Activated T-cell treated with anti-CD3 and anti-CD28 coated beads for 48 hours (primary cell): ENCODE results near the gene NGFR.
"Not testable (repeated sequence)": the region's sequence is repeated elsewhere in the genome, so short reads cannot be mapped to it uniquely, and the experiment has no call there.

ENCODE experiments used
- DNase-seq: peaks from one replicate; pipeline ENCODE4 v3.0.0-alpha.2; 2020; ENCODE audit warnings: low read depth

Gene NGFR

DNA sequence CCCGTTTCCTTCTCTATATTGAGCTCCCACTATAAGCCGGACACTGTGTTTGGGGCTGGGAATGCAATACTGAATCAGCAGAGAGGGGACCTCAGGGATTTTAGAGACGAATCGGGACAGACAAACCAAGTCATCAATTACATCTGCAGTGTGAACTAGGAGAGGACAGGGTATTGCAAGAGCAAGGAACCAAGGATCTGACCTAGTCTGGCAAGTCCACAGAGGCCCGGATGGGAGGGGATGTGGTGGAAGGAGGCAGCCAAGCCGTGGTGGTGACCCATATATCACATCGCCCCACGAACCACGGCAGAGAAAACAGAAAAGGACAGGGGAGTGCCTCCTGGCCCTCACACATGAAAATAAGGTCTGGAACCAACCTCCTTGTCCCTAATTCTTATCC, 52.5 kb downstream of the NGFR start:
- no peak for DNase-seq

DNA sequence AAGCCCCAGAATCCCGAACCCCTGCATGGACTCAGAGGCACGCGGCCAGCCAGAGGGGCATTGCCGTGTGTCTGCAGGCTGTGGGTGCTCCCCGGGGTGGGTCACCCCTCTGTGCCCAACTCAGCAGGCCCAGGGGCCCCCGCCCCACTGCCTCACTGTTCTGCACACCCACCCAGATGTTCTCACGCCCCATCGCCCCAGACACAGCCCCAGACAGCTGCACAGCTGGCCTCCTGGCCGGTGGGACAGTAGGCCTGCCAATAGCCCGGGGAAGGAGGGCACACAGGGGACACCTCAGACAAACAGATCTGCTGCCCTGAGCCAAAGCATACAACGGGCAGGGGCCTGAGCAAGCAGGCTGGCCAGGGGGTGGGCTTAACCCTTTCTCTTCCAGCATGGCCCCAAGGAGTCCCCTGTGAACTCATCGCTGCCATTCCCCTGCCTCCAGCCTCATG, 53.0 kb downstream of the NGFR start:
- DNase-seq, result no peak

DNA sequence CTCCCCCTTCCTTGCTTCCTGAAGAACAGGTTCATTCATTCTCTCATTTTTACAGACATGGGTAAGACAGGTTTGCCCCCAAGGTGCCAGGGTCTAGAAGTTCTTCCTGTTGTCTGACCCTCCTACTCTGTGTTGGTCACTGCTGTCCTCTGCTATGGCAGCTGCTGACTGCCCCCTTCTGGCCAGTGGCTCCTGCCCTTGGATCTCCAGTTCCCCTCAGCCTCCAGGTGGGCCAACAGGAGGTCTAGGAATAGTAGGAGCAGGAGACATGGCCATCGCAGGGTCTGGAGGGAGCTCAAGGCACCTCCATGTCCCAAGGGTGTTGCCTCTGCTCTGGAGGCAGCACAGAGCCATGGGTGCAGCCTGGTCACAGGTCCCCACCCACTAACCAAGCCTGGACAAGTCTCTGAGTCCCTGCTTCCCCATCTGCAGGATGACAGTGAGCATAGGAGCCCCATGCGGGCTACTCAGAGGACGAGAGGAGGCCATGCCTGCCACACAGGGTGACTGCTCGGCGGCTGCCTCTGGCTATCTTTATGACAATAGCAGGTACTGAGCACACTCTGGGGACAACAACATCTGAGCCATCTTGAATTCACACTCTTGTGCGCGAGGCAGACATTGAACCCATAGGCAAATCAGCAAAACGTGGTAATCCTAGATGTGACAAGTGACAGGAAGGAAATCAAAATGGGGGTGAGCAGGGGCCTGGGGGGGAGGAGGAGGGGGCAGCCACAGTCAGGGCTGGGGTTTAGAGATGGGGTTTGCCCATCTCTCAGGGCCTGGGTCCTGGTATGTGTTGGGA, 53.6 kb downstream of the NGFR start:
- no peak for DNase-seq

DNA sequence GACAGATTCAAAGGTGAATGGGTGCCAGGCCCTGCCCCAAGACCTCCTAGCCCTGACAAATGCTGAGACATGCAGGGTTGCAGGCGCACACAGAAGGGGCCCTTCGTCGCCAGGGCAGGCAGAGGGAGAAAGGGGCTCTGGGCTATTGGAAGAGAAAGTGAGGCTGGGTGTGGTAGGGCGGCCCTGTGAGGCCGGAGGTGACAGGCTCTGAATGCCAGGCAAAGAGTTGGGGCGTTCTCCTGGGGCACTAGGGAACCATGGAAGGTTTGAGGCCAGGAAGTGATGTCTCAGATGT, 54.2 kb downstream of the NGFR start:
- no peak for DNase-seq

DNA sequence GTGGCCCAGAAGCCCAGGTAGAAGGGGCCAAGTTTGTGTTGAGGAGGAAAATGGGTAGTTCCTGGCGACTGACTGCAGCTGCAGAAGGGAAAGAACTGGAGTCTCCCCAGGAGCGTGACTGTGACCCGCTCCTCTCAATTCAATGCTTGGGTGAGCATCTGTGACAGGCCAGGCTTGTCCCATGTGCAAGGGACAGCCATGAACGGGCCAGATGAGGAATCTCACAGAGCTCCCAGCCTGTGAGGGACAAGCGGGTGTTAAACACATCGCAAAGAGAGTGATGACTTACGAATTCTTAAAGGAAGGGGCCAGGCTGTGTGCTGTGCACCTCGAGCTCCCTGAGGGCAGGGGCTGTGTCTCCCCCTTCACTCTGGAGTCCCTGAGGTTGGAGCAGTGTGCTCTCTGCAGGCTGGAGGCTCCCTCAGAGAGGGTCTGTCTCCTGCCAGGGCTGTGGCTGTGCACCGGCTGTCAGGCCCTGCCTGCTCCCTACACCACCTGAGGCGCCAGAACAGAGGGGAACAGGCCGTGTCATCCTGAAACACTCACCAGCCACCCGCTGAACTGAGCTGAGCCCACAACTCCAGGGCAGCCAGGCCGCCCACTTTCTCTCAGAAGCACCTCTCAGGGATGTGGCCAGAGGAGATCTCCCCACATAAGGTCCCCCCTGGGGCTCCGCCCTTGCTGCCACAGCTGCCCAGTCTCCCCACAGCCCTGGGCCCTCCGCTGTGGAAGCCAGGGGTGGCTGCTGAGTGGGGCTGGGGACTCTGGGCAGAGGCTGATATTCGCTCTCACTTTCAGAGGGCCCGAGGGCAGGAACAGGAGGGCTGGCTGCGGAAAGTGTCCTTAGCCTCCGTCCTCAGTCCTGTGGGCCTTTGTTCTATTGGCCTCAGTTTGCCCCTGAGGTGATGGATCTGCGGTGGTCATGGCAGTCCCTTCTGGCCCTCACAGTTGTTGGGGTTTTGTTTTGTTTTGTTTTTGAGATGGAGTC, 54.9 kb downstream of the NGFR start:
- DNase-seq, result no peak

DNA sequence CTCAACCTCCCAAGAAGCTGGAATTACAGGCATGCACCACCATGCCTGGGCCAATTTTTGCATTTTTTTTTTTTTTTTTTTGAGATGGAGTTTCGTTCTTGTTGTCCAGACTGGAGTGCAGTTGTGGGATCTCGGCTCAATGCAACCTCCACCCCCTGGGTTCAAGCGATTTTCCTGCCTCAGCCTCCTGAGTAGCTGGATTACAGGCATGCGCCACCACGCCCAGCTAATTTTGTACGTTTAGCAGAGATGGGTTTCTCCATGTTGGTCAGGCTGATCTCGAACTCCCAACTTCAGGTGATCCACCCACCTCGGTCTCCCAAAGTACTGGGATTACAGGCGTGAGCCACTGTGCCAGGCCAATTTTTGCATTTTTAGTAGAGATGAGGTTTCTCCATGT, 55.7 kb downstream of the NGFR start:
- not testable (repeated sequence) for DNase-seq

DNA sequence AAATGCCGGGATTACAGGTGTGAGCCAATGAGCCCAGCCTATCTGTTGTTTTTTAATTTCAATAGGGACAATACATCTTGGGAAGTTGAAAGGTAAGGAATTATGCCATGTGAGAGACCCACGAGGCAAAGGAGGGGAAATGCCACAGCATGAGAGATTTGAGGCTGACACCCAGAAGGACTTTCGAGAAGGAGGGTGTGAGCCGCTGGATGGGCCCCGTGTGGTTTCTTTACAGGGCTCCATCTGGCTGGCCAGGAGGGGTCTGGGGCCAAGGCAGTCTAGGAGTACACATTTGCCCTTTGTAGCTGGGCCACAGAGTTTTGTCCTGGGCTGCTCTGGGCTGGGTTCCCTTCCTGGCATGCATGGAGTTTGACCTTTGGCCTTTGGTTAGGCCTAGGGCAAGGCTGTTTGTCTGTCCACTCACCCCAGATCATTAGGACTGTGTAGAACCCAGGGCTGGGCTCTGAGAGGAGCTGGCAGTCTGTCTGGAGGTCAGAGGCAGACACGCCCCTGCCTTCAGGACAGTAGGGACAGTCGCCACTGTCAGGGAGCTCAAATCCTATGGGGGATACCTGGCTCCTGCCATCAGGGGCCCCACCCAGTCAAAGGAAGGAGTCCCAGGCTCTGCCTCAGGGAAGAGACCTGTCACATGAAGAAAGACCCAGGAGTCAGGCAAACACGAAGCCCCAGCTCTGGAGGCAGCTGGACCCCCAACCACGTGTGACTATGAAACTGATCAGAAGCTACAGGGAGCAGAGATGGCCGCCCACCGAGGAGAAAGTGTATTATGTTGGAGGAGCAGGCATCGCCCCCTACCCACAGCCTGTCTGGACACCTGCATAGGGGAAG, 56.4 kb downstream of the NGFR start:
- DNase-seq, result no peak

DNA sequence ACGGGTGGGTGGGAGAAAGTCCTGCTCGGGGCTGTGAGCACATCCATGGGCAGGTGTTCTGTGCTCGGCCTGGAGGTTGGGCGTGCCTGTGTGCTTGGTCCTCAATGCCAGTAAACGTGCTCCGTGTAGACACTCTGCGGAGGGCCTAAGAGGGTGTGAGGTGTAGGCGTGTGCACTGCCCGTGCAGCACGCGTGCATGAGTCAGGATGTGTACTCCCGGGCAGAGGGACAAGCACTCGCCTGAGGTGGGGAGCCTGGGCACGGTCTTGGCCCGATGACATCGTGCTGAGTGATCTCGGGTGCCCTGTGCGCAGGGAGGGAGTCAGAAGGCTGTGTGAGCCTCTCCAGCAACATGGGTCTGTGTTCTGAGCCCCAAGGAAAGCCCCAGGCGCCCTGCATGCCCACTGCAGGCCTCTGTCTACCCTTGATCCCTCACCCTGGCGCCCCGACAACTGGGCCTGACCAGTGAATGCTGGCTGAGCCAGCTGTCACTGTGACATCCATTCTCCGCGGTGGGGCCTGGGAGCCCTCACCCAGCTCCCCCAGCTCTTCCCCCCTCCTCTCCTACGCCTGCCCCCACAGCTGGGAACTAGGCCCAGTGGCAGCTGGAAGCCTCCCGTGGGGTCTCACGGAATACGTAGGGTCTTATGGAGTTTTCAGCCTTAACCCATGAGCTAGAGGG, 57.1 kb downstream of the NGFR start:
- no peak for DNase-seq

DNA sequence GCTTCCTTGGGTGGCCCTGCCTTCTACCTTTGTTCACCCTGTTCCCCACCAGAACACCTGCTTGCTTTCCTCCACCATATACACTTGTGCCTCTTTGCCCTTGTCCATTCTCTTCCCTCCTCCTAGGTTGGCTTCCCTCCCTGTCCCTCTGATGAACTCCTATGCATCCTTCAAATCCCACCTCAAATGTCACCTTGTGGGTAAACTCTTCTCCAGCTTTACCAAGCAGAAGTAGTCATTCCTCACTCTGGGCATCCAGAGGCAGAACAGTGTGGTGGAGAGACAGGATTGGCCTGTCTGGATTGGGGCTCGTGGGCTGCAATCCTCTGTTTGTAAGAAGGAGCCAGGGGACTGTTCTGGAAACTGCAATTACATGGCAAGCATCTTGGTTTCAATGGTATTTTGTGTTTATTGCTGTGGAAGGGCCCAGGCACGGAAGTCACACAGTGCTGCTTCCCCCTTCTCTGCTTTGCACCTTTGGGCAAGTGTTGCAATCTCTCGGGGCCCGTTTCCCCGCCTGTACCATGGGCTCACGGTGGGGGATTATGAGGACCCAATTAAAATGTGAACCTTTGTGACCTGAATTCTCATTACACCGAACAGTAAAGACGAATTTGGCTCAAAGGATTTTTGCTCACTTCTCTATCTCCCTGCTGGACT, 58.7 kb downstream of the NGFR start:
- DNase-seq, result no peak

DNA sequence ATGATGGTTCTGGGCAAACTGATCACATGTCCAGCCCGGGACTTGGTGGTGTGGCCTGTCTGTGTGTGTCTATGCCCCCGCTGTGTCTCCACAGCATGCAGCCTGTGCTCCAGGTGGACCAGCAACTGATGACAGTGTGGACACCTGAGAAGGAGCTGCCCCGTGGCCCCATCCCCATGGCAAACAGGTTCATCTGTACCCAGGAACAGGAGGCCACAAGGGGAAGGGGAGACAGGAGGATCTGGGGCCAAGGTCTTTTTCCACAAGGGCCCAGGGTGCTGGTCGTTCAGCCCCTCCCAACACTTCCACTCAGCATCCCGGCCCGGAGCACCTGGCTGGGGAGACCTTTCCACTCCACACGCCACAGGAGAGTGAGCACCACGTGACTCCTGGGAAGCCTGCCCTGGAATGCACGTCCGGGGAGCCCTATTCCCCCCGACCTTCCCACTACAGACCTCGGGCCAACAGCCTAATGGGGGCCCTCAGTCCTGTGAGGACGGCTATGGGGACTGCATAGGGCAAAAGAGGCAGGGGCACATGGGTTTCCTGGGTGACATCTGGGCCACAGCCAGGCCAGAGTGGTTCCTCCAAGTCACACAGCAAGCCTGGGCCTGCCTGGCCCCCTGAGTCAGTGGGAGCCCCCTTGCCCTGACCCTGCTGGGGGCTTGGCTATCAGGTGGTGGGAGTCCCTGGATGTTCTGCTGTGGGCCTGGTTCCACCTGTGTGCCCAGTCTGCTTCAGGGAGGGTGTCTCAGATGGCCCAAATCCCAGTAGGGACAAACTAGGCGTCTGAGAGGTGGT, 59.8 kb downstream of the NGFR start:
- DNase-seq, result no peak

DNA sequence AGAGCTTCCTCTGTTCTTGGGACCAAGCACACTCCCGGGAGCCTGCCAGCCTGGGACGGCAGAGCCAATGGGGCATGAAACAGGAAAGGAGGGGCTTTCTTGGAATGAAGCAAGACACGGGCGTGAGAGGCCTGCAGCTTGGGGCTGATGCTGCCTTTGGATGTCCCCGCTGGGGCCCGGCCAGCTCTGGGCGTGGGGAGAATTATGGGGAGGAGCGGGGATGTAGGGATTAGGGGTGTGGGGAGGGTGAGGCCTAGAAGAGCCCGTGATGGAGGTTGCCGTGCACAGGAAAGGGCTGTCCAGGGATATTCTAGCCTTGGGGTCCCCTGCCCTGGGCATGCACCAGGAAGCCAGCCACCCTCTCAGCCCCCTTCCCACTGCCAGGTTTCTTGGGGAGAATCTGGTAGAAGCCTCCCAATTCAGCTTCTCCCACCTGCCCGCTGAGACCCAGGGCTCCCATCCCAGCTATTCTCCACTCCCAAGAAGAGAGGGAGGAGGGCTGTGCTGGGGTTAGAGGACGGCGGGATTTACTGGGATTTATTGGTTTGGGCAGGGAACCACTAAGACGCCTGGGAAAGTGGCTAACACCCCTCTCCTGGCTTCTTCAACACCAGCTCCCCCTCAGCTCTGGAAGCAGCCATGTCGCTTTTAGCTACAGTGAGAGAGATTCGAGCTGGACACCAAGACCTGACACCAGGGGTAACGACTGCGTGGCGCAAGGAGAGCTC, 60.6 kb downstream of the NGFR start:
- no peak for DNase-seq

DNA sequence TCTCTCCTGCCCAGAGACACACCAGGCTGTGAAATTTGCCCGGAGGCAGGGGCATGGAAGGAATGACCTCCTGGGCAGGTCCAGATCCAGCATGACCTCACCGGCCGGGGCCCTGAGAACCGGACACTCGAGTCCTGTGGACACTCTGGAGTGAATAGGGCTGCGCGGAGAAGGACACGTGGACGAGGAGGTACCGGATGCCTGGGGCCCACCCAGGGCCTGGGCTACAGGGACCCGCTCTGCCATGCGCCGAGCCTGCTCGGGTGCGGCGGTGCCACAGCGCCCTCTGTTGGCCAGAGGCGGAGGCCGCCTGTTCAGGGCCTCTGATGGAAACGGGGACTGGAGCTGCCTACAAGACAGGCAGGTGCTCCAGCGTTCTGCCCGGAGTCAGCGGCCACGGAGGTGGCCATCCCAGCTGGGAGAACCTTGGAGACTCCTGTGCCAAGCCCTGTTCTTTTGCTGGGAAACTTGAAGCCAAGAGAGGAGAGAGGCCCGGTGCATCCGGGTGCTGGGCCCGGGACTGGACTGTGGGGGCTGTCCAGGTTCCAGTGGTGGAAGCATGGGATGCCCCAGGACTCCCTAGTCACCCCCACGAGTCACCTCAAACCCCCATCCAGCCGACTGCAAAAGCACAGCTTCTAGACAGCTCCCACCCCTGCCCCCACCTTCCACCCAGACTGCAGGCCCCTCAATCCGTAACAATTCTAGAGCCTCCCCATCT, 61.3 kb downstream of the NGFR start:
- DNase-seq, result peak; percentile 86

DNA sequence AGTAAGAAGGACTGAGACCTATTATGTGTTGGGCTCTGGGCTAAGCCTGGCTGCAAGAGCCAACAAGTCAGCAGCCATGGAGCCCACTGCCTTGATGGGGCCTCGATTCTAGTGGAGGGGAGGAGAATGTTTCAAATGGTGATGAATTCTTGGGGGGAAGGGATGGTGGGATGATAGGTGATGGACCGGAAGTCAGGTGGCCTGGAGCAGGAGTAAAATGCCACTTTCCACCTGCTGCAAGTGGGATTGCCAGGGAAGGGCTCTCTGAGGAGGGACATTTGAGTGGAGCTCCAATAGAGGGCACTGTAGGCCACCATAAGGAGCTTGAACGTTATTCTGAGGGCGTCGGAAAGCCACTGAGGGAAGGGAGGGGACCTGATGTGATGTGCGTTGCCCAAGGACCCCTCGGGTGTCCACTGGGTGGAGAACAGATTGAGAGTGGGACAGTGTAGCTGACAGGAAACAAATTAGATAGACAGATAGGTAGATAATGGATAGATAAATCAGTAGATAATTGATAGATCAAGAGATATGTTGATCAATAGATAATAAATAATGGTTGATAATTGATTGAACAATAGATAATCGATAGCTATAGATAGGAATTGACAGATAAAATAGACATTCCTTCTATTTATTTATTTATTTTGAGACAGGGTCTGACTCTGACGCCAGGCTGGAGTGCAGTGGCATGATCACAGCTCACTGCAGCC, 62.4 kb downstream of the NGFR start:
- DNase-seq, result no peak
